HG02884 (cell line): ENCODE results near the gene ATP2C1.

ENCODE experiments used
- ATAC-seq: cut with Tn5 transposase; IDR thresholded peaks from one replicate; pipeline ENCODE4 v1.9.1; 2021; ENCODE audit warnings: mild to moderate bottlenecking, moderate library complexity; ENCODE audit not compliant: unreplicated experiment

ATP2C1 gene

GRCh38 chr3:130975251-130975650 lies 81.4 kb downstream of the ATP2C1 start:
- no peak for ATAC-seq

- ATAC-seq, result no peak
These were observed 82.8 kb downstream of the ATP2C1 start for GRCh38 chr3:130976706-130977105.

GRCh38 chr3:130979117-130979516 lies 85.2 kb downstream of the ATP2C1 start:
- ATAC-seq, result no peak

- ATAC-seq, result no peak
These were observed 87.6 kb downstream of the ATP2C1 start for GRCh38 chr3:130981469-130981868.

- ATAC-seq, result no peak
These were observed 96.4 kb downstream of the ATP2C1 start for GRCh38 chr3:130990282-130990681.

GRCh38 chr3:130991126-130991525 lies 97.2 kb downstream of the ATP2C1 start:
- no peak for ATAC-seq

GRCh38 chr3:130992344-130992743 lies 98.5 kb downstream of the ATP2C1 start:
- ATAC-seq, result no peak

- no peak for ATAC-seq
These were observed 103.4 kb downstream of the ATP2C1 start for GRCh38 chr3:130997289-130997688.

GRCh38 chr3:131001071-131001470 lies 107.2 kb downstream of the ATP2C1 start:
- ATAC-seq, result no peak

- no peak for ATAC-seq
These were observed 110.7 kb downstream of the ATP2C1 start for GRCh38 chr3:131004603-131005002.

- no peak for ATAC-seq
These were observed 113.4 kb downstream of the ATP2C1 start for GRCh38 chr3:131007256-131007655.

GRCh38 chr3:131007782-131008181 lies 113.9 kb downstream of the ATP2C1 start:
- ATAC-seq, result no peak

- no peak for ATAC-seq
These were observed 114.4 kb downstream of the ATP2C1 start for GRCh38 chr3:131008326-131008725.

- ATAC-seq, result no peak
These were observed 115.8 kb downstream of the ATP2C1 start for GRCh38 chr3:131009698-131010097.

- no peak for ATAC-seq
These were observed 125.1 kb downstream of the ATP2C1 start for GRCh38 chr3:131018970-131019369.

- no peak for ATAC-seq
These were observed 126.3 kb downstream of the ATP2C1 start for GRCh38 chr3:131020122-131020693.

GRCh38 chr3:131025539-131025938 lies 131.7 kb downstream of the ATP2C1 start:
- ATAC-seq, result no peak

GRCh38 chr3:131026321-131027151 lies 132.7 kb downstream of the ATP2C1 start, which contains the start of the genes ASTE1 and NEK11:
TSS of gene ASTE1 (minus strand) at chr3:131026825. CDS start at chr3:131025306, 1,519 bp downstream.
TSS of gene NEK11 (plus strand) at chr3:131026877. CDS start at chr3:131029709, 2,832 bp downstream.
- ATAC-seq, result peak; percentile 98

GRCh38 chr3:131028844-131029243 lies 135.0 kb downstream of the ATP2C1 start:
- ATAC-seq, result no peak

GRCh38 chr3:131031660-131032059 lies 137.8 kb downstream of the ATP2C1 start:
- no peak for ATAC-seq

- no peak for ATAC-seq
These were observed 139.7 kb downstream of the ATP2C1 start for GRCh38 chr3:131033480-131034080.
